ENCODE results near the gene CHRNA3. TPM values are rescaled to one million over a fixed set of nuclear protein-coding genes. Genes with fewer than 3 reads are reported as not detected.

CHRNA3 gene
- polyA plus RNA-seq, 1 donor from 2014 or later = 2.4 TPM

GRCh38 chr15:78550815-78551214, 70.0 kb downstream of the CHRNA3 start:
- Histone ChIP-seq H2AFZ (ENCODE audit: low read depth, low read length) (no peak overlapping the region), H3K4me3 (ENCODE audit: low read length) (no peak overlapping the region), H3F3A (ENCODE audit: insufficient read depth, low read length, poor library complexity, severe bottlenecking) (no peaks in the 10 kb centered on the region), H3K9me2 (ENCODE audit: insufficient read depth, low read length) (no peaks in the 10 kb centered on the region), H3K4me2 (ENCODE audit: low read length) (no peak overlapping the region), H3K27me3 (ENCODE audit: insufficient read depth, low read depth, low read length) (no peaks in the 10 kb centered on the region), H3K36me3 (ENCODE audit: insufficient read depth, low read length) (no peaks in the 10 kb centered on the region), H3K9me3 (ENCODE audit: low read length) (no peaks in the 10 kb centered on the region), H3K27ac (ENCODE audit: low read length) (no peak overlapping the region), H3K79me2 (replicated peaks; ENCODE audit: insufficient read depth, low read length) (no peaks in the 10 kb centered on the region), H3K9ac (ENCODE audit: low read length) (no peak overlapping the region), H4K20me1 (ENCODE audit: insufficient read depth) (no peaks in the 10 kb centered on the region)
- TF ChIP-seq TAF1 (IDR thresholded peaks at IDR 0.05; ENCODE audit: low read depth) (no peak), SMC3 (conservative IDR thresholded peaks at IDR 0.05; ENCODE audit: poor library complexity) (no peak)

DNA sequence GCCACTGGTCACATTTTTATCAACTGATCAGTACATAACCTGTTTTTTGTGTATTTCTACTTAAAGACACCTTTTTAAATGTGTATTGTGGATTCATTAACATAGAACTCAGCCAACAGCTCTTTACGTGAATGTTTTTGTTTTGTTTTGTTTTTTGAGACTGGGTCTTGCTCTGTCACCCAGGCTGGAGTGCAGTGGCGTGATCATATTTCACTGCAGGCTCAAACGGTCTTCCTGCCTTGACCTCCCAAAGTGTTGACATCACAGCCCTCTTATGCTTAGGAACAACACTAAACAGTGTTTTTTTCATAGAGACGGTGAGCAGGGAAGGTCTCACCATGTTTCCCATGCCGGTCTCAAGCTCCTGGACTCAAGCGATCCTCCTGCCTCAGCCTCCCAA, 70.6 kb downstream of the CHRNA3 start:
- Histone ChIP-seq H3K36me3 (ENCODE audit: insufficient read depth, low read length) (peaks cover 5% of the 10 kb centered on the region), H3K9me2 (ENCODE audit: insufficient read depth, low read length) (no peaks in the 10 kb centered on the region), H3K9ac (ENCODE audit: low read length) (no peak overlapping the region), H4K20me1 (ENCODE audit: insufficient read depth) (no peaks in the 10 kb centered on the region), H3K9me3 (ENCODE audit: low read length) (no peaks in the 10 kb centered on the region), H2AFZ (ENCODE audit: low read depth, low read length) (no peak overlapping the region), H3K27ac (ENCODE audit: low read length) (no peak overlapping the region), H3K4me2 (ENCODE audit: low read length) (no peak overlapping the region), H3K79me2 (replicated peaks; ENCODE audit: insufficient read depth, low read length) (no peaks in the 10 kb centered on the region), H3K4me3 (ENCODE audit: low read length) (no peak overlapping the region), H3K27me3 (ENCODE audit: insufficient read depth, low read depth, low read length) (no peaks in the 10 kb centered on the region), H3F3A (ENCODE audit: insufficient read depth, low read length, poor library complexity, severe bottlenecking) (no peaks in the 10 kb centered on the region)
- TF ChIP-seq SMC3 (conservative IDR thresholded peaks at IDR 0.05; ENCODE audit: poor library complexity) = no peak
- TF ChIP-seq, protein P1, sequence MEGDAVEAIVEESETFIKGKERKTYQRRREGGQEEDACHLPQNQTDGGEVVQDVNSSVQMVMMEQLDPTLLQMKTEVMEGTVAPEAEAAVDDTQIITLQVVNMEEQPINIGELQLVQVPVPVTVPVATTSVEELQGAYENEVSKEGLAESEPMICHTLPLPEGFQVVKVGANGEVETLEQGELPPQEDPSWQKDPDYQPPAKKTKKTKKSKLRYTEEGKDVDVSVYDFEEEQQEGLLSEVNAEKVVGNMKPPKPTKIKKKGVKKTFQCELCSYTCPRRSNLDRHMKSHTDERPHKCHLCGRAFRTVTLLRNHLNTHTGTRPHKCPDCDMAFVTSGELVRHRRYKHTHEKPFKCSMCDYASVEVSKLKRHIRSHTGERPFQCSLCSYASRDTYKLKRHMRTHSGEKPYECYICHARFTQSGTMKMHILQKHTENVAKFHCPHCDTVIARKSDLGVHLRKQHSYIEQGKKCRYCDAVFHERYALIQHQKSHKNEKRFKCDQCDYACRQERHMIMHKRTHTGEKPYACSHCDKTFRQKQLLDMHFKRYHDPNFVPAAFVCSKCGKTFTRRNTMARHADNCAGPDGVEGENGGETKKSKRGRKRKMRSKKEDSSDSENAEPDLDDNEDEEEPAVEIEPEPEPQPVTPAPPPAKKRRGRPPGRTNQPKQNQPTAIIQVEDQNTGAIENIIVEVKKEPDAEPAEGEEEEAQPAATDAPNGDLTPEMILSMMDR (IDR thresholded peaks at IDR 0.05; ENCODE audit: poor library complexity, severe bottlenecking) = no peak
- TF ChIP-seq EP300 (conservative IDR thresholded peaks at IDR 0.05; ENCODE audit: poor library complexity, severe bottlenecking) = no peak
- no peak for TF ChIP-seq EZH2 (IDR thresholded peaks at IDR 0.05; ENCODE audit: borderline replicate concordance, insufficient read depth, low read length, poor library complexity, severe bottlenecking)
- TF ChIP-seq POLR2AphosphoS5 (IDR thresholded peaks at IDR 0.05) = no peak
- no peak for TF ChIP-seq RAD21 (conservative IDR thresholded peaks at IDR 0.05)
- TF ChIP-seq TAF1 (IDR thresholded peaks at IDR 0.05; ENCODE audit: low read depth) = no peak
- TF ChIP-seq MXI1 (conservative IDR thresholded peaks at IDR 0.05; ENCODE audit: poor library complexity, severe bottlenecking) = no peak
- TF ChIP-seq, protein P2, sequence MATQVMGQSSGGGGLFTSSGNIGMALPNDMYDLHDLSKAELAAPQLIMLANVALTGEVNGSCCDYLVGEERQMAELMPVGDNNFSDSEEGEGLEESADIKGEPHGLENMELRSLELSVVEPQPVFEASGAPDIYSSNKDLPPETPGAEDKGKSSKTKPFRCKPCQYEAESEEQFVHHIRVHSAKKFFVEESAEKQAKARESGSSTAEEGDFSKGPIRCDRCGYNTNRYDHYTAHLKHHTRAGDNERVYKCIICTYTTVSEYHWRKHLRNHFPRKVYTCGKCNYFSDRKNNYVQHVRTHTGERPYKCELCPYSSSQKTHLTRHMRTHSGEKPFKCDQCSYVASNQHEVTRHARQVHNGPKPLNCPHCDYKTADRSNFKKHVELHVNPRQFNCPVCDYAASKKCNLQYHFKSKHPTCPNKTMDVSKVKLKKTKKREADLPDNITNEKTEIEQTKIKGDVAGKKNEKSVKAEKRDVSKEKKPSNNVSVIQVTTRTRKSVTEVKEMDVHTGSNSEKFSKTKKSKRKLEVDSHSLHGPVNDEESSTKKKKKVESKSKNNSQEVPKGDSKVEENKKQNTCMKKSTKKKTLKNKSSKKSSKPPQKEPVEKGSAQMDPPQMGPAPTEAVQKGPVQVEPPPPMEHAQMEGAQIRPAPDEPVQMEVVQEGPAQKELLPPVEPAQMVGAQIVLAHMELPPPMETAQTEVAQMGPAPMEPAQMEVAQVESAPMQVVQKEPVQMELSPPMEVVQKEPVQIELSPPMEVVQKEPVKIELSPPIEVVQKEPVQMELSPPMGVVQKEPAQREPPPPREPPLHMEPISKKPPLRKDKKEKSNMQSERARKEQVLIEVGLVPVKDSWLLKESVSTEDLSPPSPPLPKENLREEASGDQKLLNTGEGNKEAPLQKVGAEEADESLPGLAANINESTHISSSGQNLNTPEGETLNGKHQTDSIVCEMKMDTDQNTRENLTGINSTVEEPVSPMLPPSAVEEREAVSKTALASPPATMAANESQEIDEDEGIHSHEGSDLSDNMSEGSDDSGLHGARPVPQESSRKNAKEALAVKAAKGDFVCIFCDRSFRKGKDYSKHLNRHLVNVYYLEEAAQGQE (IDR thresholded peaks at IDR 0.05; ENCODE audit: borderline replicate concordance) = no peak

Small RNAs within 50 kb of the gene (small RNA-seq; reads per million reads assigned to genes)
- gene AC067863.2 = 0 reads per million in 3 experiments

Other genes starting within 250 kb of the CHRNA3 start
- gene IREB2, start 182.8 kb downstream of the CHRNA3 start, polyA plus RNA-seq = 45.5 and 45.8 TPM in 2 replicates
- gene HYKK, start 113.4 kb downstream of the CHRNA3 start, polyA plus RNA-seq = not detected in 2 replicates
- gene PSMA4, start 80.6 kb downstream of the CHRNA3 start, polyA plus RNA-seq = 357 and 421 TPM in 2 replicates
- 4.6 and 6.8 TPM in 2 replicates for gene CHRNA5, start 55.5 kb downstream of the CHRNA3 start, polyA plus RNA-seq
- not detected in 2 replicates for gene CHRNB4, start 20.2 kb upstream of the CHRNA3 start, polyA plus RNA-seq
- gene ADAMTS7, start 190.5 kb upstream of the CHRNA3 start, polyA plus RNA-seq = 31.5 and 37.7 TPM in 2 replicates